H1 (cell line): ENCODE results near the gene KIF26B. TPM values are rescaled to one million over a fixed set of nuclear protein-coding genes. Genes with fewer than 3 reads are reported as not detected.

Experiments
- CTCF ChIA-PET: fragments of 300-600 bp; sonication (Branson Sonifier 250); formaldehyde crosslinking; loops from one replicate; lab custom pipeline; 2021; ENCODE audit not compliant: partially characterized antibody; lab: Charles Lee
- POLR2A ChIA-PET: fragments of 300-600 bp; sonication (Branson Sonifier 250); formaldehyde crosslinking; loops from one replicate; lab custom pipeline; 2021; ENCODE audit warnings: inconsistent platforms; ENCODE audit not compliant: partially characterized antibody; lab: Charles Lee
- DNase-seq, 2 experiments: peaks; one replicate each; pipeline versions ENCODE4 v3.0.0 to v3.0.0-alpha.2; 2010 to 2022; ENCODE audit warnings: low spot score in 2 of 2, low read depth in 1 of 2, mixed read lengths in 1 of 2
- FAIRE-seq: peaks from 2 replicates; lab custom pipeline; 2011; peaks lifted over from hg19 to GRCh38; lab: Jason Lieb, UNC
- H2AFZ ChIP-seq: 2 replicates; pipeline ENCODE4 v1.8.1; 2012; ENCODE audit warnings: low read length, inconsistent platforms
- H2AK5ac ChIP-seq: 2 replicates; pipeline ENCODE4 v1.6.1; 2013; ENCODE audit warnings: low read depth, low read length
- H2BK120ac ChIP-seq: replicated peaks from 2 replicates; pipeline ENCODE3; 2013; ENCODE audit warnings: low read depth, low read length, inconsistent platforms
- H2BK12ac ChIP-seq: 2 replicates; pipeline ENCODE4 v1.6.1; 2013; ENCODE audit warnings: low read depth, low read length
- H2BK15ac ChIP-seq: 2 replicates; pipeline ENCODE4 v1.6.1; 2013; ENCODE audit warnings: low read length
- H2BK20ac ChIP-seq: 2 replicates; pipeline ENCODE4 v1.6.1; 2013; ENCODE audit warnings: low read length
- H2BK5ac ChIP-seq: 2 replicates; pipeline ENCODE4 v1.6.1; 2013; ENCODE audit warnings: low read depth, low read length
- H3K14ac ChIP-seq: 2 replicates; pipeline ENCODE4 v1.6.1; 2013; ENCODE audit warnings: inconsistent platforms; ENCODE audit not compliant: insufficient read length
- H3K18ac ChIP-seq: 2 replicates; pipeline ENCODE4 v1.6.1; 2013; ENCODE audit warnings: low read length; ENCODE audit errors: extremely low read depth
- H3K23ac ChIP-seq: 2 replicates; pipeline ENCODE4 v1.6.1; 2013; ENCODE audit warnings: inconsistent platforms; ENCODE audit not compliant: insufficient read length
- H3K23me2 ChIP-seq: 2 replicates; pipeline ENCODE4 v1.6.1; 2013; ENCODE audit warnings: low read depth, low read length
- H3K27ac ChIP-seq: 2 replicates; pipeline ENCODE4 v1.6.1; 2011; ENCODE audit warnings: low read depth, low read length, inconsistent platforms
- H3K27me3 ChIP-seq, 4 experiments: replicated peaks in 1 of 4; 1 replicate in 1 of 4; 2 replicates in 3 of 4; pipeline versions ENCODE4 v1.6.1 to v1.8.1; 2011 to 2013; ENCODE audit warnings: low read length in 3 of 4, mild to moderate bottlenecking in 3 of 4, inconsistent platforms in 2 of 4, mixed read lengths in 2 of 4, moderate library complexity in 1 of 4; ENCODE audit not compliant: control insufficient read depth in 3 of 4, insufficient read depth in 3 of 4; ENCODE audit errors: extremely low read depth in 1 of 4
- H3K36me3 ChIP-seq, 4 experiments: 2 replicates each; pipeline versions ENCODE4 v1.6.1 to v1.8.1; 2011 to 2013; ENCODE audit warnings: mild to moderate bottlenecking in 4 of 4, low read length in 3 of 4, moderate library complexity in 2 of 4, control low read depth in 1 of 4, inconsistent platforms in 1 of 4; ENCODE audit not compliant: insufficient read depth in 4 of 4, control insufficient read depth in 2 of 4
- H3K4ac ChIP-seq: replicated peaks from 2 replicates; pipeline ENCODE3; 2013; ENCODE audit warnings: low read length, low read depth, mixed read lengths, inconsistent platforms; ENCODE audit not compliant: insufficient read length
- H3K4me1 ChIP-seq, 4 experiments: replicated peaks in 1 of 4; 1 replicate in 1 of 4; 2 replicates in 3 of 4; pipeline versions ENCODE4 v1.6.1 to v1.8.1; 2011 to 2013; ENCODE audit warnings: low read length in 3 of 4, inconsistent platforms in 2 of 4, mixed read lengths in 1 of 4; ENCODE audit not compliant: insufficient read depth in 4 of 4, control insufficient read depth in 3 of 4
- H3K4me2 ChIP-seq, 2 experiments: 2 replicates each; pipeline versions ENCODE4 v1.6.1 to v1.8.1; 2011 to 2013; ENCODE audit warnings: low read depth in 2 of 2, low read length in 2 of 2, control low read depth in 1 of 2, inconsistent platforms in 1 of 2, mild to moderate bottlenecking in 1 of 2; ENCODE audit not compliant: insufficient read depth in 1 of 2
- H3K4me3 ChIP-seq, 4 experiments: fragments of 200-600, 300-600 bp in 1 of 4; sonication (generic), shearing (Covaris generic), sonication (Bioruptor Twin) in 1 of 4; 2 replicates each; pipeline versions ENCODE4 v1.5.1 to v1.8.1; 2011 to 2016; ENCODE audit warnings: low read length in 4 of 4, low read depth in 3 of 4, control low read depth in 2 of 4, inconsistent platforms in 2 of 4, mild to moderate bottlenecking in 2 of 4, mixed read lengths in 1 of 4, moderate library complexity in 1 of 4; ENCODE audit not compliant: insufficient read depth in 2 of 4; ENCODE audit errors: extremely low read depth in 1 of 4
- H3K56ac ChIP-seq: replicated peaks from 2 replicates; pipeline ENCODE3; 2013; ENCODE audit warnings: low read depth, mild to moderate bottlenecking, mixed read lengths, low read length, inconsistent platforms; ENCODE audit not compliant: insufficient read length
- H3K79me1 ChIP-seq: 2 replicates; pipeline ENCODE4 v1.6.1; 2013; ENCODE audit warnings: low read depth, low read length, control low read depth
- H3K79me2 ChIP-seq, 2 experiments: 2 replicates each; pipeline versions ENCODE4 v1.6.1 to v1.8.1; 2012 to 2013; ENCODE audit warnings: low read length in 2 of 2, mild to moderate bottlenecking in 2 of 2, inconsistent platforms in 1 of 2; ENCODE audit not compliant: insufficient read depth in 2 of 2, control insufficient read depth in 1 of 2
- H3K9ac ChIP-seq, 4 experiments: replicated peaks in 1 of 4; 1 replicate in 1 of 4; 2 replicates in 3 of 4; pipeline versions ENCODE4 v1.6.1 to v1.8.1; 2011 to 2013; ENCODE audit warnings: low read depth in 3 of 4, low read length in 3 of 4, control low read depth in 2 of 4, mild to moderate bottlenecking in 2 of 4, moderate library complexity in 2 of 4, inconsistent platforms in 1 of 4; ENCODE audit errors: extremely low read depth in 1 of 4
- H3K9me3 ChIP-seq, 2 experiments: 2 replicates each; pipeline versions ENCODE4 v1.6.1 to v1.8.1; 2012 to 2013; ENCODE audit warnings: mild to moderate bottlenecking in 2 of 2, moderate library complexity in 2 of 2, control low read depth in 1 of 2, inconsistent platforms in 1 of 2, low read depth in 1 of 2, low read length in 1 of 2, mixed read lengths in 1 of 2; ENCODE audit not compliant: insufficient read depth in 2 of 2
- H4K20me1 ChIP-seq, 2 experiments: replicated peaks in 1 of 2; 2 replicates each; pipeline versions ENCODE3 to v1.8.1; 2011 to 2013; ENCODE audit warnings: inconsistent platforms in 2 of 2, low read length in 2 of 2, mild to moderate bottlenecking in 1 of 2; ENCODE audit not compliant: insufficient read depth in 2 of 2, control insufficient read depth in 1 of 2
- H4K5ac ChIP-seq: 2 replicates; pipeline ENCODE4 v1.6.1; 2013; ENCODE audit warnings: low read length, low read depth, mixed read lengths, inconsistent platforms; ENCODE audit not compliant: insufficient read length
- H4K8ac ChIP-seq: 2 replicates; pipeline ENCODE4 v1.8.0; 2013; ENCODE audit warnings: mild to moderate bottlenecking, moderate library complexity, low read length, inconsistent platforms; ENCODE audit not compliant: insufficient read depth; ENCODE audit errors: extremely low read depth
- H4K91ac ChIP-seq: replicated peaks from 2 replicates; pipeline ENCODE3; 2013; ENCODE audit warnings: low read length, mixed read lengths, inconsistent platforms; ENCODE audit not compliant: insufficient read length
- CTBP2 ChIP-seq: IDR thresholded peaks from 2 replicates; pipeline ENCODE4 v1.7.0; 2011; ENCODE audit warnings: borderline replicate concordance, mild to moderate bottlenecking, moderate library complexity, mixed read lengths, low read length; ENCODE audit not compliant: insufficient read depth, insufficient read length
- E2F6 ChIP-seq: IDR thresholded peaks from 2 replicates; pipeline ENCODE4 v1.6.1; 2012; ENCODE audit warnings: inconsistent platforms
- EP300 ChIP-seq, 2 experiments: IDR thresholded peaks; 1 replicate in 1 of 2; 2 replicates in 1 of 2; pipeline ENCODE4 v1.6.1; 2011 to 2012; ENCODE audit warnings: low read depth in 2 of 2, low read length in 2 of 2, mild to moderate bottlenecking in 2 of 2, borderline replicate concordance in 1 of 2, inconsistent platforms in 1 of 2, moderate library complexity in 1 of 2
- GABPA ChIP-seq: IDR thresholded peaks from 2 replicates; pipeline ENCODE4 v1.6.1; 2011; ENCODE audit warnings: mild to moderate bottlenecking, low read length, moderate library complexity, borderline replicate concordance; ENCODE audit not compliant: insufficient read depth
- GTF2F1 ChIP-seq: IDR thresholded peaks from 2 replicates; pipeline ENCODE4 v1.6.1; 2012; ENCODE audit warnings: low read depth, low read length, improper control_type of control experiment, borderline replicate concordance
- JUN ChIP-seq: IDR thresholded peaks from 2 replicates; pipeline ENCODE4 v1.6.1; 2011; ENCODE audit warnings: low read depth, mild to moderate bottlenecking, improper control_type of control experiment, low read length
- KDM4A ChIP-seq: IDR thresholded peaks from one replicate; pipeline ENCODE4 v1.7.1; 2012; ENCODE audit warnings: low read depth, mild to moderate bottlenecking, moderate library complexity, low read length, inconsistent platforms; ENCODE audit not compliant: severe bottlenecking
- RNF2 ChIP-seq: fragments of 200-900, 300-1000 bp; sonication (generic); IDR thresholded peaks from 2 replicates; pipeline ENCODE4 v1.7.1; 2016; ENCODE audit warnings: borderline replicate concordance, low read depth, mild to moderate bottlenecking, antibody characterized with exemption, low read length; ENCODE audit not compliant: poor library complexity, severe bottlenecking; ENCODE audit errors: missing control alignments
- SP1 ChIP-seq: IDR thresholded peaks from 2 replicates; pipeline ENCODE4 v1.6.1; 2011; ENCODE audit warnings: low read depth, low read length
- SUZ12 ChIP-seq: fragments of 200-600 bp; sonication (generic); IDR thresholded peaks from 2 replicates; pipeline ENCODE4 v1.6.1; 2012; ENCODE audit warnings: mild to moderate bottlenecking, inconsistent platforms, low read length, moderate library complexity, mixed read lengths
- TAF7 ChIP-seq: optimal IDR thresholded peaks from 2 replicates; pipeline ENCODE3; 2011; ENCODE audit warnings: low read depth, mild to moderate bottlenecking, inconsistent platforms, low read length, moderate library complexity, borderline replicate concordance
- TCF12 ChIP-seq: IDR thresholded peaks from 2 replicates; pipeline ENCODE4 v1.6.1; 2011; ENCODE audit warnings: low read depth, mild to moderate bottlenecking, low read length
- YY1 ChIP-seq: IDR thresholded peaks from 2 replicates; pipeline ENCODE4 v1.6.1; 2011; ENCODE audit warnings: low read depth, mild to moderate bottlenecking, low read length
- WGBS, 2 experiments: shearing (Covaris generic) in 1 of 2; methylation state at CpG; one replicate each; pipeline versions ENCODE4 v1.1.6 to v1.1.7; 2013 to 2015; ENCODE audit warnings: low lambda C conversion rate in 2 of 2, mixed read lengths in 2 of 2, inconsistent platforms in 1 of 2, low coverage in 1 of 2, missing lambda C conversion rate in 1 of 2; ENCODE audit not compliant: insufficient replicate concordance in 2 of 2, insufficient coverage in 1 of 2, insufficient read length in 1 of 2; ENCODE audit errors: extremely low coverage in 1 of 2, missing lambda C conversion rate in 1 of 2; 5-methylcytosine and 5-hydroxymethylcytosine counted together
- polyA plus RNA-seq, 7 experiments: library from polyadenylated mRNA; depleted of rRNA in 3 of 7; stranded (reverse) in 5 of 7; unstranded in 2 of 7; fragments of >200 nt in 5 of 7; fragments of 200-250 nt in 2 of 7; gene quantifications; 1 replicate in 5 of 7; 2 replicates in 1 of 7; 4 replicates in 1 of 7; pipeline versions ENCODE4 v1.2.1 to v1.2.3, GENCODE V29; 2011 to 2013; ENCODE audit warnings: missing spikeins in 2 of 7, mixed read lengths in 2 of 7
- total RNA-seq: library from RNA; stranded (reverse); fragmentation: NEBNext Ultra II Directional; extraction: Animal tissue kit (Norgen Biotek cat#: 25700); gene quantifications from 2 replicates; pipeline ENCODE4 v1.2.1, GENCODE V29; 2021

KIF26B gene
- total and polyA plus RNA-seq, 2 of the 8 experiments (the other 6 are each of a cell fraction or from before 2014, with no cell fraction given), result 0.06 to 0.28 TPM

GRCh38 chr1:245168906-245169305, 14.1 kb downstream of the KIF26B start:
- Histone ChIP-seq H3K9ac (no peak overlapping the region), H2BK5ac (no peak overlapping the region), H3K79me2 (no peaks in the 10 kb centered on the region), H4K91ac (no peak overlapping the region), H3K23ac (no peak overlapping the region), H3K18ac (no peak overlapping the region; the same call in 1 of the 2 replicates), H3K79me1 (no peaks in the 10 kb centered on the region), H3K23me2 (no peaks in the 10 kb centered on the region), H2BK15ac (no peak overlapping the region), H3K4me3 (no peak overlapping the region), H2AK5ac (no peak overlapping the region), H2BK20ac (no peak overlapping the region), H4K20me1 (no peaks in the 10 kb centered on the region), H3K4me2 (no peak overlapping the region), H3K27me3 (no peaks in the 10 kb centered on the region), H3K56ac (no peak overlapping the region), H2BK120ac (no peak overlapping the region), H3K4me1 (peaks cover 0 to 2% (median under 1%) of the 10 kb centered on the region in 4 experiments; a peak in 2 of 7 replicates), H3K27ac (no peak overlapping the region), H3K36me3 (no peaks in the 10 kb centered on the region), H3K14ac (no peak overlapping the region), H4K8ac (no peak overlapping the region), H2BK12ac (no peak overlapping the region), H3K4ac (no peak overlapping the region), H4K5ac (no peak overlapping the region), H3K9me3 (no peaks in the 10 kb centered on the region), H2AFZ (no peak overlapping the region)
- FAIRE-seq (no peak), DNase-seq (no peak)
- CTCF ChIA-PET, result interaction anchor here (0.6 to 7.3 kb wide), 6 partner anchors 10 to 305 kb away, joined by 3 to 40 read pairs (median 3); partner anchors contain the start of gene KIF26B
- POLR2A ChIA-PET, result no interaction called here
- 86% methylated on average over 7 of the region's 7 CpGs; no CpG with 5 or more reads in 1 of the 2 experiments for WGBS, 2 experiments
- TF ChIP-seq TAF7 (no peak), KDM4A (no peak), CTBP2 (no peak), E2F6 (no peak), JUN (no peak), GTF2F1 (no peak), EP300 (IDR thresholded peaks at IDR 0.05; ENCODE audit: borderline replicate concordance in 1 of 2, low read depth in 2 of 2, low read length in 2 of 2) (no peak), SP1 (no peak), GABPA (no peak), TCF12 (no peak), YY1 (no peak), RNF2 (no peak), SUZ12 (no peak)
